ENCODE measurements around the gene STRA8.

The STRA8 gene

DNA sequence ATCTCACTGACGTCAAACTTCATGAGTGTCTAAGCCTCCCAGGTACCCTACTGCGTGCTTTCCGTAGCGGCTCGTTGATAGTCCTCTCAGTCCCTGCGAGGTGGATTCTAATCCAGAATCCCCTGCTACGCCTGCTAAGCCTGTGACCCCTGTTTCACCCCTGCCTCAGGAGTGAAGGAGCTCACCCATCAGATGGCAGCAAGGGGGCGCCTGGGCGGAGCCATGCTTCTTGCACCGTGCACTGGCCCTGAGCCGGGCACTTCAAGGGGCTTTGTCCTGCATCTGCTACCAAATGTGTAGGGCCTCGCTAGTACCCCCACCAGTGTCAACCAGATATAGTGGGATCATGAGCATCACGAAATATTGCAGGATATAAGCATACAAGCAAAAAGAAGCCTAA, 918 bp upstream of the STRA8 start:
- peak; percentile 26; the same call in 1 of the 2 replicates for TF ChIP-seq CTCF (IDR thresholded peaks at IDR 0.05)

DNA sequence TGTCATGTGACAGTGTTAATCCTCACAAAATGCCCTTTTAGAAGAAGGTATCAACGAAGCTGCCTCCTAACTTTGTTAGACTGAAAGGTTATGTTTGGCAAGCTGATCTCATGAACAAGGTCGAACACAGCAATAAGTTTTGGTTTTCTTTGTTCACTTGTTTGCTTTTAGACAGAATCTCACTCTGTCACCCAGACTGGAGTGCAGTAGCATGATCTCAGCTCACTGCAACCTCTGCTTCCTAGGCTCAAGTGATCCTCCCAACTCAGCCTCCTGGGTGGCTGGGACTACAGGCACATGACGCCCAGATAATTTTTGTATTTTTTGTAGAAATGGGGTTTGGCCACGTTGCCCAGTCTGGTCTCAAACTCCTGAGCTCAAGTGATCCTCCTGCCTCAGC, 1.1 kb downstream of the STRA8 start:
- no peak for TF ChIP-seq CTCF (IDR thresholded peaks at IDR 0.05)

DNA sequence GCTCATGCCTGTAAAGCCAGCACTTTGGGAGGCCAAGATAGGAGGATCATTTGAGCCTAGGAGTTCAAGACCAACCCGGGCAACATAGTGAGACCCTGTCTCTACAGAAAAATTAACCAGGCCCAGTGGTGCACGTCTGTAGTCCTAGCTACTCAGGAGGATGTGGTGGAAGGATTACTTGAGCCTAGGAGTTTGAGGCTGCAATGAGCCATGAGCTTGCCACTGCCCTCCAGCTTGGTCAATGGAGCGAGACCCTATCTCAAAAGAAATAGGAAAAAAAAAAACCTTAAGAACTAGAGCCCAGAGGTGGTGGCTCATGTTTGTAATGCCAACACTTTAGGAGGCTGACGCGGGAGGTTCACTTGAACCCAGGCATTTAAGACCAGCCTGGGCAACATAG, 2.2 kb downstream of the STRA8 start:
- no peak for TF ChIP-seq CTCF (IDR thresholded peaks at IDR 0.05)

DNA sequence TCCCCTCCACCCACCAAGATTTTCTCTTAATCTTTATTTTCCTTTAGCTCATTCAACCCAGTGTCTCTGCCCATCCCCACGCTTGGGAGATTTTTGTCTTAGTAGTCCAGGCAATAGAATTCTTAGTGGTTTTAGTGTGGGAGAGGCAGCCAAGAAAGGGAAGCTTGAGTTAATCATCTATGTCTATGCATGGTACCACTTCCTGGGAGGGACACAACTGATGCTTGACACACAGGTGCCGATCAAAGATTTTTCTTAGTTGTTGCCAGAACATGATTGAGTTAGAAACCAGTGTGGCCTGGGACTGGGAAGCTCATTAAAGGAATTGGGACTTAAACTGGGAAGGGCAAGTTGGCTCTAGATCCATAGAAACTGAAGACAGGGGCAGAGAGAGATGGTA, 3.1 kb downstream of the STRA8 start:
- TF ChIP-seq CTCF (IDR thresholded peaks at IDR 0.05): no peak

DNA sequence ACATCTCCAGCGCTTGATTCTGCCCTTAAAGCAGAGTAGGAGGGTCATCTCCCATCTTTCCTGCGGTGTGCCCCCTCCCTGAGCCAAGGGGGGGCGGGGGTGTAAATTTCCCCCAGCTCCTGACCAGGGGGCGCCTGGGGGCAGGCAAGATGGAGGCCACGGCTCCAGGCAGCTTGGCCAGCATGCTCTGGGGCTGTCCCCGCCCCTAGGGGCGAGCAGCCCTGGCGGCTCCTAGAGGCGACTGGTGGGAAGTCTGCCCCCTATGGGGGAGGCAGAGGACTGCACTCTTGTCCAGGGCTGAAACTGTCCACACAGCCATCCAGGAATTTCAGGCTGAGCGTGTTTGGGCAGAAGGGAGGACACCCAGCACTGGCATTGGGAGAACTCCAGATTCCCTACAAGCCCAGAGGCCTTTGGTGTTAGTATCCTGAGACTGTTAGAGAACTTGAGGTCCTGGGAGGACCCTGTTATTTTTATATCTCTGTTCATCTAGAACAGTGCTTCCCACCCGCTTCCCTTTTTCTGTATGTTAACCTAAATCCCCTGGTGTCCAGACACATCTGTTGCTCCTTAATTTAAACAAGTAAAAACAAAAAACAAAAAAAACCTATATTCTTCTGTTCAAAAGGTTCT, 4.6 kb downstream of the STRA8 start:
- TF ChIP-seq CTCF (IDR thresholded peaks at IDR 0.05): peak; percentile 47

DNA sequence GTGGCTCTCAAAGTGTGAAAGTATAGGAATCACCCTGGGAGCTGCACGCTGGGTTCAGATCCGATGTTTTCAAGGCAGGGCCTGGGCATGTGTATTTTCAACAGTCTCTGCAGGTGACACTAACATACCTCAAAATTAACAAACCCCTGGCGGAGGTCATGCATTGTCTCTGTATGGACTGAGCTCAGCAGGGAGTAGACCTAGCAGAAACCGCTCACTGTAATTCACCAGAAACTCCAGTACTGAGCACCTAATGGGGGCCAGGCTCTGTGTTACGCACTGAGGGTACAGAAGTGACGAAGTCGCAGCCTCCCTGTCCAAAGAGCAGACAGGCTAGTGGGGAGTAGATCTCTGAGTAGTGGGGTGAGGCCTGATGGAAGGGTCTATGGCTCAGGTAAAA, 5.6 kb downstream of the STRA8 start:
- TF ChIP-seq CTCF (IDR thresholded peaks at IDR 0.05): no peak

- no peak for TF ChIP-seq CTCF (IDR thresholded peaks at IDR 0.05)
These were observed 6.8 kb downstream of the STRA8 start for GRCh38 chr7:135240441-135240840.

- TF ChIP-seq CTCF (IDR thresholded peaks at IDR 0.05): no peak
These were observed 8.6 kb downstream of the STRA8 start for GRCh38 chr7:135242096-135242684.
